GM23248 (cell line): ENCODE measurements around the gene CNGA1. TPM values are rescaled to one million over a fixed set of nuclear protein-coding genes. Genes with fewer than 3 reads are reported as not detected.

Experiments
- DNase-seq: peaks from one replicate; pipeline ENCODE4 v3.0.0-alpha.2; 2015
- H2AFZ ChIP-seq: fragments of 200-600 bp; sonication (generic); 2 replicates; pipeline ENCODE4 v1.6.1; 2016; ENCODE audit warnings: antibody characterized with exemption
- H3F3A ChIP-seq: fragments of 200-600 bp; sonication (generic); 2 replicates; pipeline ENCODE4 v1.6.1; 2016; ENCODE audit warnings: mild to moderate bottlenecking, antibody characterized with exemption, mixed run types; ENCODE audit not compliant: insufficient read depth
- H3K27ac ChIP-seq: fragments of 200-600 bp; sonication (generic); 2 replicates; pipeline ENCODE4 v1.5.1; 2016; ENCODE audit warnings: mild to moderate bottlenecking
- H3K27me3 ChIP-seq: fragments of 200-600 bp; sonication (generic); replicated peaks from 2 replicates; pipeline ENCODE4 v1.6.1; 2016; ENCODE audit warnings: mild to moderate bottlenecking; ENCODE audit not compliant: insufficient read depth
- H3K36me3 ChIP-seq: fragments of 200-600 bp; sonication (generic); 2 replicates; pipeline ENCODE4 v1.6.1; 2016; ENCODE audit warnings: low read depth, mild to moderate bottlenecking
- H3K4me1 ChIP-seq: fragments of 200-600 bp; sonication (generic); 2 replicates; pipeline ENCODE4 v1.6.1; 2016; ENCODE audit warnings: mild to moderate bottlenecking; ENCODE audit not compliant: insufficient read depth
- H3K4me2 ChIP-seq: fragments of 200-600 bp; sonication (generic); one replicate; pipeline ENCODE4 v1.6.1; 2016; ENCODE audit warnings: mild to moderate bottlenecking; ENCODE audit not compliant: unreplicated experiment
- H3K4me3 ChIP-seq: fragments of 200-600 bp; sonication (generic); 2 replicates; pipeline ENCODE4 v1.5.1; 2016; ENCODE audit warnings: mild to moderate bottlenecking
- H3K79me2 ChIP-seq: fragments of 200-600 bp; sonication (generic); 2 replicates; pipeline ENCODE4 v1.6.1; 2016; ENCODE audit warnings: mild to moderate bottlenecking; ENCODE audit not compliant: insufficient read depth
- H3K9ac ChIP-seq: fragments of 200-600 bp; sonication (generic); 2 replicates; pipeline ENCODE4 v1.6.1; 2016; ENCODE audit warnings: mild to moderate bottlenecking
- H3K9me2 ChIP-seq: fragments of 200-600 bp; sonication (generic); 2 replicates; pipeline ENCODE4 v1.6.1; 2016; ENCODE audit warnings: mixed run types, mild to moderate bottlenecking, moderate library complexity; ENCODE audit not compliant: insufficient read depth
- H3K9me3 ChIP-seq: fragments of 200-600 bp; sonication (generic); one replicate; pipeline ENCODE4 v1.6.1; 2017; ENCODE audit warnings: low read depth
- H4K20me1 ChIP-seq: fragments of 200-600 bp; sonication (generic); 2 replicates; pipeline ENCODE4 v1.6.0; 2016; ENCODE audit not compliant: insufficient read depth
- EZH2 ChIP-seq: fragments of 200-600 bp; sonication (generic); IDR thresholded peaks from 2 replicates; pipeline ENCODE4 v1.6.1; 2018; ENCODE audit warnings: antibody characterized with exemption, mild to moderate bottlenecking; ENCODE audit not compliant: insufficient read depth, poor library complexity, severe bottlenecking
- EZH2phosphoT487 ChIP-seq: fragments of 200-600 bp; sonication (generic); IDR thresholded peaks from 2 replicates; pipeline ENCODE4 v1.6.1; 2018; ENCODE audit warnings: antibody characterized with exemption, moderate library complexity, mild to moderate bottlenecking, low read depth; ENCODE audit not compliant: insufficient read depth
- WGBS, 2 experiments: methylation state at CpG; one replicate each; pipeline ENCODE4 v1.1.6; 2015 to 2017; ENCODE audit warnings: low lambda C conversion rate in 2 of 2, low coverage in 1 of 2; ENCODE audit errors: missing lambda C conversion rate in 2 of 2; 5-methylcytosine and 5-hydroxymethylcytosine counted together
- in situ Hi-C: fragments of 300-500 bp; cut with MboI; formaldehyde crosslinking; loops from 2 replicates; pipeline ENCODE4 v1.15.0; 2020
- polyA plus RNA-seq: library from polyadenylated mRNA; unstranded; fragments of >200 nt; fragmentation: Nextera tagmentation; extraction: Ambion mirVana; gene quantifications from 2 replicates; pipeline ENCODE4 v1.2.1, GENCODE V29; 2016
- total RNA-seq: library from RNA; depleted of rRNA; stranded (reverse); fragments of >200 nt; shearing (Covaris generic); gene quantifications from 2 replicates; pipeline ENCODE4 v1.2.3, GENCODE V29; 2014

The CNGA1 gene
- total and polyA plus RNA-seq, 2 experiments from 2014 or later, result not detected

DNA sequence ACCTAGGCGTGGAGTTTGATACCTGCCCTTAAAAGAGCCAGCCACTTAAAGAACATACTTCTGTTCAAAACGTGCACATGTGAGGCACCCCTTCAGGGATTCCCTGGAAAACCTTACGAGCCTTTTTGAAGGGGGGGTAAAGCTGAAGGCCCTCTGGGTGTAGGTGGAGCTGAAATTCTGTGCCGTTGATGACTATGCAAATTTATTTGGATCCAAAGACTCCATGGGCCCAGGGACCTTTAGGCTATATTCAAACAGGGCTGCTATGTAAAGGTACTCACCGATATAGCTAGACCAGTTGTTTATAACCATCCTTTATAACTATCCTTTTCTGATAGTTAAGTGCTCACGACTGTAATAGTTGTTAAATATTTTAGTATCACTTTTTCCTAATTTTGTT lies 61.8 kb downstream of the CNGA1 start:
- TF ChIP-seq EZH2, result no peak
- TF ChIP-seq EZH2phosphoT487, result no peak
- Histone ChIP-seq H2AFZ (no peak overlapping the region), H3K9me2 (no peaks in the 10 kb centered on the region), H3K27me3 (no peaks in the 10 kb centered on the region), H3K4me2 (no peak overlapping the region), H3K9ac (no peak overlapping the region), H3K4me3 (no peak overlapping the region), H3F3A (no peaks in the 10 kb centered on the region), H3K79me2 (no peaks in the 10 kb centered on the region), H3K27ac (no peak overlapping the region), H4K20me1 (no peaks in the 10 kb centered on the region), H3K4me1 (no peaks in the 10 kb centered on the region), H3K9me3 (no peaks in the 10 kb centered on the region), H3K36me3 (no peaks in the 10 kb centered on the region)
- 41 to 43% methylated on average over 6 of the region's 6 CpGs for WGBS, 2 experiments
- no peak for DNase-seq
- in situ Hi-C loops, result no loop called here

DNA sequence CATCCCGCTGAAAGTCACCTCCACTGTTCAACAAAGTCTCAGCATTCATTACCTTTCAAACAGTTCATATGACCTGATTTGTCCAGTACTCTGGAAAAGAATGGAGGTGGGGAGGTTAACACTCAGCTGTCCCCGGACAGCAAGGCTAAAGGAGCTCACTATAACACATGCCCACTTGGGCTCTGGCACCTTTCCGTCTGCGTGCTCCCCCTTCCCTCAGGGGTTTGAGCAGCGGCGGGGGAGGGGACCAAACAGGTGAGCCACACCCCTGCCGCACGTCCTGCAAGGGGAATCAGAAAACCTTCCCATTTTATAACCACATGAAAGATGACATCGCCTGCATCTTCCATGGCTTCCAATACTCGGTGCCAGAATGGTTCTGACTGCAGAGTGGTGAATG lies 62.2 kb downstream of the CNGA1 start:
- H2AFZ ChIP-seq, result no peak overlapping the region
- no peaks in the 10 kb centered on the region for H3K4me1 ChIP-seq
- H3F3A ChIP-seq, result no peaks in the 10 kb centered on the region
- H3K27me3 ChIP-seq, result no peaks in the 10 kb centered on the region
- TF ChIP-seq EZH2 (no peak), EZH2phosphoT487 (no peak)
- H3K9ac ChIP-seq, result no peak overlapping the region
- H3K36me3 ChIP-seq, result no peaks in the 10 kb centered on the region
- H3K9me3 ChIP-seq, result no peaks in the 10 kb centered on the region
- H3K4me2 ChIP-seq, result no peak overlapping the region
- no peaks in the 10 kb centered on the region for H3K79me2 ChIP-seq
- no peak for DNase-seq
- no peak overlapping the region for H3K27ac ChIP-seq
- H3K9me2 ChIP-seq, result no peaks in the 10 kb centered on the region
- H3K4me3 ChIP-seq, result no peak overlapping the region
- WGBS, 2 experiments, result 23 to 25% methylated on average over 10 of the region's 10 CpGs
- in situ Hi-C loops, result no loop called here
- H4K20me1 ChIP-seq, result no peaks in the 10 kb centered on the region

DNA sequence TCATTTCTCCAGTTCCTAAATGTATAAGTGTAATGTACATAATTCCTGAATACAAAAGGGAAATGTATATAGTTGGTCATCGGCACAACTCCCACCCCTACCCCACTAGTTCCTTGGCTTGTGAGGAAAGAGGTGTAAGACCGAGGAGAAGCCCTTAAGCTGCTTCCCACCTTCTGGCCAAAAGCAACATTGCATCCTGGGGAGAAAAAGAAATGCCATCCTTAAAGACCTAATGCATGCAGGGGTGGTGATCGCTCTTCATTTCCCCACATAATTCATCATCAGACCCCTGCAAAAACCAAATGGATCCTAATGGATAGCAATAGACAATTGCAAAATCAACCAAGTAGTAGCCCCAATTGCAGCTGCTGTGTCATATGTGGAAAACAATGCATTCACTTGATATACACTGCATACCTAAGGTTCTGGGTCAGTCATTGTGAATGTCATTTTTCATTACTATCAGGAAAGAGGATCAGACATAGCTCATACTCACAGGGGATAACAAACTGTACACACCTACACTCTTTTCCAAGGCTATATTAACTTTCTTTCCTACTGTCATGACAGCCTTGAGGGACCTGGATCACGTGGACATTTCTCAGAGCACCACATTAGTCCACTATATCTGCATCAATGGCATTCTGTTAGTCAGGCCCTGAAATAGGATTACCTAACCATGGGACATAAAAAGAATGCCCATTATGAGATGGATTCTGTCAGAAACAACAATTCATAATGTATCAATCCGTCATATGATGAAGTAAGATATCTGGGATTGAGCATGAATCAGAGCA lies 70.4 kb downstream of the CNGA1 start:
- TF ChIP-seq EZH2 (no peak), EZH2phosphoT487 (no peak)
- H3K9me3 ChIP-seq, result no peaks in the 10 kb centered on the region
- H3K79me2 ChIP-seq, result no peaks in the 10 kb centered on the region
- H4K20me1 ChIP-seq, result no peaks in the 10 kb centered on the region
- H3K27ac ChIP-seq, result no peak overlapping the region
- no peaks in the 10 kb centered on the region for H3K4me1 ChIP-seq
- H3K9me2 ChIP-seq, result no peaks in the 10 kb centered on the region
- no peak overlapping the region for H3K9ac ChIP-seq
- no peak overlapping the region for H2AFZ ChIP-seq
- no peaks in the 10 kb centered on the region for H3K27me3 ChIP-seq
- no peak overlapping the region for H3K4me3 ChIP-seq
- no peaks in the 10 kb centered on the region for H3K36me3 ChIP-seq
- H3K4me2 ChIP-seq, result no peak overlapping the region
- 58 to 63% methylated on average over 5 of the region's 5 CpGs for WGBS, 2 experiments
- in situ Hi-C loops, result no loop called here
- H3F3A ChIP-seq, result no peaks in the 10 kb centered on the region
- no peak for DNase-seq

DNA sequence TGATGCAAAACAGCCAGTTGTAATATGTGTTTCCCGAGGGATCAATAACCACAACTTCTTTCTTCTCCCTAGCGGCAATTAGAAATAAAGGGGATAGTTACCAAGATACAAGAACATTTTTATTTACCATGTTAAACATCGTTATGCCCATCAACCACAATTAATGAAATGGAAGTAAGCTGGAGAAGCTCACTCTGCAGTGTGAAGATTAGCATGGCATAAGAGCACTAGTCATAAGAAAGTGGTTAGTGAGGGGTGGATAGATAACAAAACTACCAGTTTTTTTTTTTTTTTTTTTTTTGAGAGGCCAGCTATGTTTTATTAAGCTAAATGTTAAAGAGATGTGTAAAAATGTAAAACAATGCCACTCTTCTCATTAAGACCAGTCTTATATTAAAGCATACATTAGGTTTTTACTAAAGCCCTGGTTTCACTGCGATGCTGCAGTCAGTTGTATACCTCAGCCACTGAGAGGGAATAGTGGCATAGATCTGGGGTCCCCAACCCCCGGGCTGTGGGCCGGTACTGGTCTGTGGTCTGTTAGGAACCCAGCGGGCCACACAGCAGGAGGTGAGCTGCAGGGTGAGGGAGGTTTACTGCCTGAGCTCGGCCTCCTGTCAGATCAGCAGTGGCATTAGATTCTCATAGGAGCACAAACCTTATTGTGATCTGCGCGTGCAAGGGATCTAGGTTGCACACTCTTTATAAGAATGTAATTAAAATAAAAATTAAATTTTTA lies 74.2 kb downstream of the CNGA1 start:
- Histone ChIP-seq H3K27ac (no peak overlapping the region), H2AFZ (no peak overlapping the region), H3K9ac (no peak overlapping the region), H3K9me2 (no peaks in the 10 kb centered on the region), H3K9me3 (no peaks in the 10 kb centered on the region), H3K4me1 (no peaks in the 10 kb centered on the region), H4K20me1 (no peaks in the 10 kb centered on the region), H3F3A (no peaks in the 10 kb centered on the region), H3K36me3 (no peaks in the 10 kb centered on the region), H3K4me2 (no peak overlapping the region), H3K79me2 (no peaks in the 10 kb centered on the region), H3K4me3 (no peak overlapping the region), H3K27me3 (0 out of 2 replicates have a peak, but pooled peaks cover 5% of the 10 kb centered on the region)
- WGBS, 2 experiments, result 62 to 72% methylated on average over 10 of the region's 10 CpGs
- TF ChIP-seq EZH2phosphoT487, result no peak
- in situ Hi-C loops, result no loop called here
- DNase-seq, result no peak
